RWPE2 (cell line): Measurements from ENCODE around the gene SPO11.

ENCODE experiments used
- ATAC-seq: fragments of 200-7000 bp; cut with Tn5 transposase; 3 replicates; pipeline ENCODE4 v1.9.1; 2021; ENCODE audit warnings: low read depth
- DNase-seq: peaks from one replicate; pipeline ENCODE4 v3.0.0-alpha.2; 2020; ENCODE audit warnings: low spot score
- H3K27ac ChIP-seq: fragments of 450-650 bp; 2 replicates; pipeline ENCODE4 v1.5.1; 2017; ENCODE audit warnings: mild to moderate bottlenecking; ENCODE audit not compliant: poor library complexity, severe bottlenecking
- H3K27me3 ChIP-seq: fragments of 250-450 bp; sonication (Bioruptor Pico); 2 replicates; pipeline ENCODE4 v1.5.1; 2021; ENCODE audit warnings: mild to moderate bottlenecking, moderate library complexity; ENCODE audit not compliant: insufficient read depth, poor library complexity, severe bottlenecking
- H3K36me3 ChIP-seq: fragments of 250-450 bp; sonication (Bioruptor Pico); 2 replicates; pipeline ENCODE4 v1.5.1; 2020; ENCODE audit warnings: low read depth, mild to moderate bottlenecking, moderate library complexity
- H3K4me1 ChIP-seq: fragments of 250-450 bp; sonication (Bioruptor Pico); 2 replicates; pipeline ENCODE4 v1.5.1; 2021; ENCODE audit warnings: mild to moderate bottlenecking, moderate library complexity; ENCODE audit not compliant: insufficient read depth, poor library complexity, severe bottlenecking
- H3K4me3 ChIP-seq: fragments of 250-450 bp; sonication (Bioruptor Pico); 2 replicates; pipeline ENCODE4 v1.5.1; 2021; ENCODE audit warnings: mild to moderate bottlenecking, moderate library complexity; ENCODE audit not compliant: severe bottlenecking
- H3K9me3 ChIP-seq: fragments of 250-450 bp; sonication (Bioruptor Pico); 2 replicates; pipeline ENCODE4 v1.5.1; 2021; ENCODE audit warnings: mild to moderate bottlenecking, moderate library complexity; ENCODE audit not compliant: severe bottlenecking
- CTCF ChIP-seq: fragments of 450-650 bp; IDR thresholded peaks from one replicate; pipeline ENCODE4 v1.5.1; 2017; ENCODE audit warnings: mild to moderate bottlenecking, moderate library complexity; ENCODE audit not compliant: poor library complexity, severe bottlenecking

The SPO11 gene

GRCh38 chr20:57294550-57294949, 35.1 kb upstream of the SPO11 start:
- H3K9me3 ChIP-seq: no peaks in the 10 kb centered on the region
- no peaks in the 10 kb centered on the region for H3K4me1 ChIP-seq
- H3K36me3 ChIP-seq: no peaks in the 10 kb centered on the region
- no peak overlapping the region for H3K4me3 ChIP-seq
- H3K27ac ChIP-seq: no peak overlapping the region
- ATAC-seq: no peak
- TF ChIP-seq CTCF: no peak
- DNase-seq: no peak
- peaks cover 79% of the 10 kb centered on the region for H3K27me3 ChIP-seq

- H3K36me3 ChIP-seq: no peaks in the 10 kb centered on the region
- H3K27me3 ChIP-seq: peaks cover 61% of the 10 kb centered on the region
- H3K9me3 ChIP-seq: no peaks in the 10 kb centered on the region
- H3K27ac ChIP-seq: no peak overlapping the region
- no peak for TF ChIP-seq CTCF
- DNase-seq: no peak
- no peak overlapping the region for H3K4me3 ChIP-seq
- no peaks in the 10 kb centered on the region for H3K4me1 ChIP-seq
- no peak for ATAC-seq
These were observed 31.1 kb upstream of the SPO11 start for GRCh38 chr20:57298457-57298856.

GRCh38 chr20:57301026-57301425, 28.6 kb upstream of the SPO11 start:
- DNase-seq (no peak), ATAC-seq (peak; percentile 16; the same call in 1 of the 3 replicates)
- no peaks in the 10 kb centered on the region for H3K4me1 ChIP-seq
- no peak overlapping the region for H3K4me3 ChIP-seq
- TF ChIP-seq CTCF: no peak
- H3K27ac ChIP-seq: no peak overlapping the region
- H3K9me3 ChIP-seq: no peaks in the 10 kb centered on the region
- peaks cover 47% of the 10 kb centered on the region for H3K27me3 ChIP-seq
- no peaks in the 10 kb centered on the region for H3K36me3 ChIP-seq

- Histone ChIP-seq H3K9me3 (no peaks in the 10 kb centered on the region), H3K27ac (no peak overlapping the region), H3K27me3 (peaks cover 65% of the 10 kb centered on the region), H3K4me3 (no peak overlapping the region), H3K4me1 (no peaks in the 10 kb centered on the region), H3K36me3 (no peaks in the 10 kb centered on the region)
- ATAC-seq (no peak; the same call in 2 of the 3 replicates), DNase-seq (peak; percentile 41)
- TF ChIP-seq CTCF: no peak
These were observed 22.9 kb upstream of the SPO11 start for GRCh38 chr20:57306747-57307146.

- no peaks in the 10 kb centered on the region for H3K4me1 ChIP-seq
- no peak overlapping the region for H3K27ac ChIP-seq
- no peaks in the 10 kb centered on the region for H3K9me3 ChIP-seq
- H3K27me3 ChIP-seq: peaks cover 81% of the 10 kb centered on the region
- TF ChIP-seq CTCF: no peak
- no peak overlapping the region for H3K4me3 ChIP-seq
- H3K36me3 ChIP-seq: no peaks in the 10 kb centered on the region
- DNase-seq (peak; percentile 57), ATAC-seq (no peak)
These were observed 20.9 kb upstream of the SPO11 start for GRCh38 chr20:57308451-57309271.
